Lung (tissue), 12 donors: ENCODE results near the gene RPL5. TPM values are rescaled to one million over a fixed set of nuclear protein-coding genes. Genes with fewer than 3 reads are reported as not detected.

Source experiments
- ATAC-seq: fragments of 200-7000 bp; cut with Tn5 transposase; one replicate; pipeline ENCODE4 v1.9.1; 2020; ENCODE audit warnings: moderate number of reproducible peaks; ENCODE audit not compliant: insufficient read depth, low FRiP score
- DNase-seq, 3 donors: peaks; one replicate each; pipeline ENCODE4 v3.0.0-alpha.2; 2013 to 2017
- H3K27ac ChIP-seq, 2 donors: one replicate each; pipeline ENCODE4 v1.5.1; 2013; ENCODE audit warnings: mild to moderate bottlenecking in 2 of 2, moderate library complexity in 2 of 2, control low read depth in 1 of 2, inconsistent platforms in 1 of 2, low read depth in 1 of 2, low read length in 1 of 2
- H3K27me3 ChIP-seq, 3 donors: one replicate each; pipeline ENCODE4 v1.5.1; 2013; ENCODE audit warnings: low read length in 2 of 3; ENCODE audit not compliant: control insufficient read depth in 3 of 3, insufficient read depth in 3 of 3
- H3K36me3 ChIP-seq, 4 donors: one replicate each; pipeline ENCODE4 v1.5.1; 2013; ENCODE audit warnings: low read length in 4 of 4, mild to moderate bottlenecking in 1 of 4, moderate library complexity in 1 of 4; ENCODE audit not compliant: control insufficient read depth in 4 of 4, insufficient read depth in 4 of 4
- H3K4me1 ChIP-seq, 5 donors: one replicate each; pipeline ENCODE4 v1.5.1; 2013; ENCODE audit warnings: low read length in 5 of 5, mild to moderate bottlenecking in 2 of 5, moderate library complexity in 1 of 5; ENCODE audit not compliant: control insufficient read depth in 5 of 5, insufficient read depth in 5 of 5
- H3K4me3 ChIP-seq: one replicate; pipeline ENCODE4 v1.5.1; 2013; ENCODE audit warnings: mild to moderate bottlenecking, control low read depth, moderate library complexity
- H3K9ac ChIP-seq, 2 donors: one replicate each; pipeline ENCODE4 v1.5.1; 2013; ENCODE audit warnings: low read length in 2 of 2, control low read depth in 1 of 2; ENCODE audit not compliant: insufficient read depth in 1 of 2
- H3K9me3 ChIP-seq, 4 donors: one replicate each; pipeline ENCODE4 v1.5.1; 2013; ENCODE audit warnings: low read length in 3 of 4, mild to moderate bottlenecking in 1 of 4, moderate library complexity in 1 of 4; ENCODE audit not compliant: control insufficient read depth in 4 of 4, insufficient read depth in 3 of 4
- CTCF ChIP-seq: IDR thresholded peaks from 2 replicates; pipeline ENCODE4 v1.5.1; 2012; ENCODE audit warnings: mild to moderate bottlenecking; ENCODE audit errors: control extremely low read depth, extremely low read depth
- WGBS, 2 donors: extraction: QIAGEN DNeasy Blood & Tissue Kit; methylation state at CpG; one replicate each; pipeline ENCODE4 v1.1.7; 2013; 5-methylcytosine and 5-hydroxymethylcytosine counted together
- polyA plus RNA-seq, 2 donors: library from polyadenylated mRNA; stranded (reverse); fragments of 200-250 nt; gene quantifications; one replicate each; pipeline ENCODE4 v1.2.1, GENCODE V29; 2013
- total RNA-seq, 2 donors: library from RNA; depleted of rRNA in 1 of 2; stranded (reverse); fragments of >200 nt in 1 of 2; gene quantifications; one replicate each; pipeline ENCODE4 v1.2.1, GENCODE V29; 2014 to 2021
- donor health status: control.
- donor health status: control.
- donor health status: Bipolar disorder and iron deficiency.
- donor health status: healthy.
- donor health status: DM: yes; HTN: yes; CAD: no.

RPL5 gene
- total and polyA plus RNA-seq, 4 donors, result 669 to 2,312 (median 1,354) TPM

DNA sequence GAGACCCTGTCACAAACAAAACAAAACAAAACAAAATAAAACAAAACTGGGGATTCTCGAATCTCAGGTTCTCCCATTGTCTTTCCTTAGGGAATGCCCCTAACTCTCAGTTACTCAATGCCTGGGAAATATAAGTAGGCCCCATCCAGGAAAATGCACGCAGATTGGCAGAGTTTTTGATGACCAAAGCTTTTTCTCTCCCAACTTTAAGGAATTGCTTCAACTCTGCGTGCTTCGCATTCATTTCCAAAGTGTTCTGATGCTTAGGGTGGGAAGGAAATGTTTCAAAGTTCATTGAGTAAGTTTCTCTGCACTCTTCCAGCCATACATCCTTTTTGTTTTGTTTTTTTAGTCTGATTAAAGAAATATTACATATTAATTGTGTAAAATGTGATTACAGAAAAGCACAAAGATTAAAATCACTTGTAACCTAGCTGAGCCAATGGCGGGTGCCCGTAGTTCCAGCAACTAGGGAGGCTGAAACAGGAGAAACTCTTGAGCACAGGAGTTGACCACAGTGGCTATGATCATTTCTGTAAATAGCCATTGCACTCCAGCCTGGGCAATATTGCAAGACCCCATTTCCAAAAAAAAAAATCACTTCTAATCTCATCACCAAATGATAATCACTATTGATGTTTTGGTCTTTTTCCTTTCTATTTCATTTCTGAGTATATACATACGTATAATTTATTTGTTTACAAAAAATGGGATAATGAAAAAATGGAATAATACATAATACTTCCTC is 28.5 kb upstream of the RPL5 start:
- ATAC-seq (no peak), DNase-seq (no peak)
- WGBS, 2 donors, result 90 to 92% methylated on average over 7 of the region's 7 CpGs
- H3K4me3 ChIP-seq, result no peak overlapping the region
- peaks cover 0 to 9% (median 0%) of the 10 kb centered on the region in 5 donors for H3K4me1 ChIP-seq
- H3K27me3 ChIP-seq, result no peaks in the 10 kb centered on the region
- no peak for TF ChIP-seq CTCF
- no peaks in the 10 kb centered on the region for H3K36me3 ChIP-seq
- no peaks in the 10 kb centered on the region for H3K9me3 ChIP-seq
- H3K27ac ChIP-seq, result no peak overlapping the region
- no peak overlapping the region for H3K9ac ChIP-seq

DNA sequence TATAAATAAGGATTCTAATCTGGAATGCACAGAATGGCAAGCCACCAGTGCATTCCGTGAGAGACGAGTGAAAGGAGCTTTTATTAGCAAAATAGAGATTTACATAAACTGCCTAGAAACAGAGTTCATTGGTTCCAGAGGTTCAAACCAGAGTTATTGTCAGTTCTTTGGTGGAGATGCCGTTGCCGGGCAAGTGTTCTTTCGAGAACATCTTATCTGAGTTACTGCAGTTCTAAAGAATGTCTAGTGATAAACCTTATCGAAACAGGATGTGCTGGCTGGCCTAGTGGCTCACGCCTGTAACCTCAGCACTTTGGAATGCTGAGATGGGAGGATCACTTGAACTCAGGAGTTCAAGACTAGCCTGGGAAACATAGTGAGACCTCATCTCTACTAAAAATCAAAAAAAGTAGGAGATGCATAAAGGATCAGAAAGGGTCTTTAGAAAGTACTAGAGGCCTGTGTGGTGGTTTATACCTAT is 27.1 kb upstream of the RPL5 start:
- Histone ChIP-seq H3K4me3 (no peak overlapping the region), H3K36me3 (no peaks in the 10 kb centered on the region)
- peak; percentile 77 to 85 (median 77) for DNase-seq

GRCh38 chr1:92805216-92805615 is 26.6 kb upstream of the RPL5 start:
- DNase-seq (no peak), ATAC-seq (no peak)
- peaks cover 0 to 9% (median 0%) of the 10 kb centered on the region in 5 donors for H3K4me1 ChIP-seq
- H3K9ac ChIP-seq, result no peak overlapping the region
- TF ChIP-seq CTCF, result no peak
- 88 to 91% methylated on average over 1 of the region's 1 CpG for WGBS, 2 donors
- H3K27ac ChIP-seq, result peak overlapping the region; percentile 45 to 89
- no peak overlapping the region for H3K4me3 ChIP-seq
- H3K27me3 ChIP-seq, result no peaks in the 10 kb centered on the region
- H3K36me3 ChIP-seq, result no peaks in the 10 kb centered on the region
- H3K9me3 ChIP-seq, result no peaks in the 10 kb centered on the region

More for the DNA sequence above, 27.1 kb upstream of the RPL5 start:
- ATAC-seq, result peak; percentile 87
- Histone ChIP-seq H3K9ac (no peak overlapping the region), H3K4me1 (peaks cover 0 to 9% (median 0%) of the 10 kb centered on the region in 5 donors), H3K27ac (peak overlapping the region; percentile 45 to 89), H3K27me3 (no peaks in the 10 kb centered on the region), H3K9me3 (no peaks in the 10 kb centered on the region)
- WGBS, 2 donors, result 16 to 35% methylated on average over 7 of the region's 7 CpGs
- TF ChIP-seq CTCF, result no peak
